Peyer's patch (tissue), 4 donors: ENCODE results near the gene GAD1.

Source experiments
- POLR2A ChIP-seq, 2 donors: fragments of 450-650 bp; IDR thresholded peaks; one replicate each; pipeline ENCODE4 v1.5.1; 2017; ENCODE audit warnings: antibody characterized with exemption in 2 of 2, mild to moderate bottlenecking in 2 of 2, moderate library complexity in 2 of 2
- TF ChIP-seq, protein P1 (sequence below), 6 experiments: fragments of 450-650 bp in 4 of 6; fragments of 200-600 bp in 2 of 6; sonication (generic) in 1 of 6; IDR thresholded peaks; one replicate each; pipeline ENCODE4 v1.5.1; 2017 to 2019; ENCODE audit warnings: antibody characterized with exemption in 6 of 6, mild to moderate bottlenecking in 3 of 6, moderate library complexity in 1 of 6

DNA sequence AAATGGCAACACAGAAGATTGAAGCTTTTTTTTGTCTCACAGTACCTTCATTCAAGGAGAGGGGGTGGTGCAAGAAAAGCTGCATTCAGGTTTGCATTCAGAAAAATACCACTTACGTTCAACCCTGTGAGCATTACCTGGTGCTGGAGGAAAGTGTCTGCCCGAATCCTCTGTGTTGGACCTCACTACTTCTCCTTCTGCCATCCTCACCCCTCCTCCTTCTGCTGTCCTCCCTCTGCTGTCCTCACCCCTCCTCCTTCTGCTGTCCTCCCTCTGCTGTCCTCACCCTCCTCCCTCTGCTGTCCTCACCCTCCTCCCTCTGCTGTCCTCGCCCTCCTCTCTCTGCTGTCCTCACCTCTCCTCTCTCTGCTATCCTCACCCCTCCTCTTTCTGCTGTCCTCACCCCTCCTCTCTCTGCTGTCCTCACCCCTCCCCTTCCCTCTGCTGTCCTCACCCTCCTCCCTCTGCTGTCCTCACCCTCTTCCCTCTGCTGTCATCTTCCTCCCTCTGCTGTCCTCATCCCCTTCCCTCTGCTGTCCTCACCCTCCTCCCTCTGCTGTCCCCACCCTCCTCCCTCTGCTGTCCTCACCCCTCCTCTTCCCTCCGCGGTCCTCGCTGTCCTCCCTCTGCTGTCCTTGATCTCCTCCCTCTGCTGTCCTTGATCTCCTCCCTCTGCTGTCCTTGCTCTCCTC, 11.3 kb downstream of the GAD1 start:
- TF ChIP-seq POLR2A (IDR thresholded peaks at IDR 0.05), result no peak
- TF ChIP-seq, protein P1, sequence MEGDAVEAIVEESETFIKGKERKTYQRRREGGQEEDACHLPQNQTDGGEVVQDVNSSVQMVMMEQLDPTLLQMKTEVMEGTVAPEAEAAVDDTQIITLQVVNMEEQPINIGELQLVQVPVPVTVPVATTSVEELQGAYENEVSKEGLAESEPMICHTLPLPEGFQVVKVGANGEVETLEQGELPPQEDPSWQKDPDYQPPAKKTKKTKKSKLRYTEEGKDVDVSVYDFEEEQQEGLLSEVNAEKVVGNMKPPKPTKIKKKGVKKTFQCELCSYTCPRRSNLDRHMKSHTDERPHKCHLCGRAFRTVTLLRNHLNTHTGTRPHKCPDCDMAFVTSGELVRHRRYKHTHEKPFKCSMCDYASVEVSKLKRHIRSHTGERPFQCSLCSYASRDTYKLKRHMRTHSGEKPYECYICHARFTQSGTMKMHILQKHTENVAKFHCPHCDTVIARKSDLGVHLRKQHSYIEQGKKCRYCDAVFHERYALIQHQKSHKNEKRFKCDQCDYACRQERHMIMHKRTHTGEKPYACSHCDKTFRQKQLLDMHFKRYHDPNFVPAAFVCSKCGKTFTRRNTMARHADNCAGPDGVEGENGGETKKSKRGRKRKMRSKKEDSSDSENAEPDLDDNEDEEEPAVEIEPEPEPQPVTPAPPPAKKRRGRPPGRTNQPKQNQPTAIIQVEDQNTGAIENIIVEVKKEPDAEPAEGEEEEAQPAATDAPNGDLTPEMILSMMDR (IDR thresholded peaks at IDR 0.05), result no peak
